Endothelial cell of umbilical vein (primary cell): ENCODE results near the gene SLC44A5.

Experiments
- EZH2 ChIP-seq: IDR thresholded peaks from 2 replicates; pipeline ENCODE4 v1.6.1; 2012; ENCODE audit warnings: borderline replicate concordance, low read depth, mild to moderate bottlenecking, moderate library complexity, low read length, inconsistent platforms; ENCODE audit not compliant: severe bottlenecking
- FOS ChIP-seq: IDR thresholded peaks from 2 replicates; pipeline ENCODE4 v1.6.1; 2011; ENCODE audit warnings: mild to moderate bottlenecking, low read length, moderate library complexity, borderline replicate concordance; ENCODE audit not compliant: insufficient read depth
- JUN ChIP-seq: IDR thresholded peaks from 2 replicates; pipeline ENCODE4 v1.6.1; 2011; ENCODE audit warnings: borderline replicate concordance, low read depth; ENCODE audit not compliant: insufficient read length, insufficient read depth
- MYC ChIP-seq: IDR thresholded peaks from one replicate; pipeline ENCODE4 v1.6.1; 2011; ENCODE audit warnings: mild to moderate bottlenecking, low read depth, low read length
- POLR2A ChIP-seq: IDR thresholded peaks from 2 replicates; pipeline ENCODE4 v1.6.1; 2012; ENCODE audit warnings: low read depth, mild to moderate bottlenecking, control low read depth, low read length
- POLR2AphosphoS5 ChIP-seq: IDR thresholded peaks from 2 replicates; pipeline ENCODE4 v1.6.1; 2012; ENCODE audit warnings: low read depth, mild to moderate bottlenecking, control low read depth, low read length, moderate library complexity; ENCODE audit not compliant: insufficient read depth
- TF ChIP-seq, protein P1 (sequence below), 2 donors: IDR thresholded peaks; 1 replicate in 1 of 2; 2 replicates in 1 of 2; pipeline ENCODE4 v1.5.1; 2011; ENCODE audit warnings: low read length in 2 of 2, mild to moderate bottlenecking in 2 of 2, moderate library complexity in 2 of 2, control low read depth in 1 of 2, inconsistent platforms in 1 of 2, low read depth in 1 of 2; ENCODE audit not compliant: insufficient read depth in 1 of 2; ENCODE audit errors: extremely low read depth in 1 of 2

DNA sequence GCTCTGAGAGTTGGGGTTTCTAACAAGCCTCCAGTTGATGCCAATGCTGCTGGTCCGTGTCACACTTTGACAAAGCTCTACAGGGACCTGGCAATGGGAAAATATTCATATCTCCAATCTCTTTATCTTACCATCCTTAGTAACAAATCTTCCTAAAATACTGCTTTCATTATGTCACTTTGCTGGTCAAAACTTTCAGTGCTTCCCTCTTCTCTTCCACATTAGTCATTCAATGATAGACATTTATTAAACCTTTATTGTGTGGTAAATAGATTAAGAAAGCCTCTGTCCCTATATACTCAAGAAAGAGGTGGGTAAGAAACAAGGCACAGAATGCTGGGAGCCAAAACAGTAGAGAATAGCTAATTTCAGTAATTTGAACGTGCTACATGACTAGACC is 79.3 kb downstream of the SLC44A5 start:
- TF ChIP-seq POLR2A (no peak), EZH2 (no peak), POLR2AphosphoS5 (no peak), JUN (no peak), MYC (no peak), FOS (peak; percentile 23)
- TF ChIP-seq, protein P1, sequence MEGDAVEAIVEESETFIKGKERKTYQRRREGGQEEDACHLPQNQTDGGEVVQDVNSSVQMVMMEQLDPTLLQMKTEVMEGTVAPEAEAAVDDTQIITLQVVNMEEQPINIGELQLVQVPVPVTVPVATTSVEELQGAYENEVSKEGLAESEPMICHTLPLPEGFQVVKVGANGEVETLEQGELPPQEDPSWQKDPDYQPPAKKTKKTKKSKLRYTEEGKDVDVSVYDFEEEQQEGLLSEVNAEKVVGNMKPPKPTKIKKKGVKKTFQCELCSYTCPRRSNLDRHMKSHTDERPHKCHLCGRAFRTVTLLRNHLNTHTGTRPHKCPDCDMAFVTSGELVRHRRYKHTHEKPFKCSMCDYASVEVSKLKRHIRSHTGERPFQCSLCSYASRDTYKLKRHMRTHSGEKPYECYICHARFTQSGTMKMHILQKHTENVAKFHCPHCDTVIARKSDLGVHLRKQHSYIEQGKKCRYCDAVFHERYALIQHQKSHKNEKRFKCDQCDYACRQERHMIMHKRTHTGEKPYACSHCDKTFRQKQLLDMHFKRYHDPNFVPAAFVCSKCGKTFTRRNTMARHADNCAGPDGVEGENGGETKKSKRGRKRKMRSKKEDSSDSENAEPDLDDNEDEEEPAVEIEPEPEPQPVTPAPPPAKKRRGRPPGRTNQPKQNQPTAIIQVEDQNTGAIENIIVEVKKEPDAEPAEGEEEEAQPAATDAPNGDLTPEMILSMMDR (IDR thresholded peaks at IDR 0.05; ENCODE audit: extremely low read depth in 1 of 2, insufficient read depth in 1 of 2, low read depth in 1 of 2, low read length in 2 of 2), result no peak
